ENCODE data around the gene TTC32.
"Not testable (repeated sequence)": the region's sequence is repeated elsewhere in the genome, so short reads cannot be mapped to it uniquely, and the experiment has no call there.

The TTC32 gene

DNA sequence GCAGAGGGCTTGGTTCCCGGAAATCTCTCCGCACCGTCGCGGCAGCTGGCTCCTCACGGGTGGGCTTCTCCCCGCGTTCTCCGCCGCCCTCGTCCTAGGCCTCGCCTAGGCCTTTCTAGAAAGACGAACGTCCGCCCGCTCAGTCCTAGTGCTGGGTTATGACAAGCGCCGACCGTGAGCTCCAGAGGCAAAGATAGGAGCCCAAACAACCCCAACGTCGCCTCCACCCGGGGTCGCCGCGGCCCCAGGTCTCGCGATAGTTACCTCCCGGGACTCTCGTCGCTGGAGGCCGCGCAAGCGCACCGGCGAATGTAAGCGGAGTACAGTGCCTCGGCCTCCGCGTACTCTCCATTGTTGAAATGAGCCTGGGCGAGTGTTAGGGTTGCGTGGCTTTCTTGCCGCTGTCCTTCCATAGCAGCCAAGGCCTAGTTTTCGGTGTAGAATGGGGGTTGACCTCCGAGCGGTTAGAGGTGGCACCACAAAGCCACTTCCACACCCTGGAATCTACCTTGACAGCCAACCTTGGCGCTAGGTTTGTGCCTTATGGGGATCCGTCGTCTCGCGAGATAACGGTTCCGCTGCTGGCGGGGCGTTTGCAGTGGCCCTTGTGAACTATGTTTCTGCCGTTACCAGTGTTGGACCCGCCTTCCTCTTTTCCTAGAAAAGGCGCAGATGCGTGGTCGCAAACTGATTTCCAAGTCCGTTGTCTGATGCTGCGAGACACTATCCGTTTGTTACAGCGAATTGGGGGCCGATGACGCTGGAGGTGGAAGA lies at the start of gene TTC32:
Gene TTC32 (minus strand): TSS at position 542 of the 774 bp plus-strand sequence. CDS start 129 bp downstream, at position 413.
- DNase-seq, result peak; percentile 89 to 92

DNA sequence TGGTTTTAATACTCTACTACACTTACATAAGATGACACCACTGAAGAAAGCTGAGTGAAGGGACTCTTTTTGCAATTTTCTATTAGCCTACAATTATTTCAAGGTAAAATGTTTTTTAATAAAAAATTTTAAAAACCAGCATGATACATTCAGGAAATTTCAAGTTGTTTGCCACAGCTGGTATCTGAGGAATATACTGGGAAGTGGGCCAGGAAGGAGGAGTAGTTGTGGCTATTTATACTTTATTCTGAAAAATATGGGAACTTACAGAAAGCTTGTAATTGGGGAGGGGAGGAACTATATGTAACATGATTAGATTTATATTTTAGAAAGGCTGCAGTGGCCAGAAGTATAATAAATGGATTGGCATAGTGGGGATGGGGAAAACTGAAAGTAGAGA lies 47.3 kb upstream of the TTC32 start:
- no peak for DNase-seq

DNA sequence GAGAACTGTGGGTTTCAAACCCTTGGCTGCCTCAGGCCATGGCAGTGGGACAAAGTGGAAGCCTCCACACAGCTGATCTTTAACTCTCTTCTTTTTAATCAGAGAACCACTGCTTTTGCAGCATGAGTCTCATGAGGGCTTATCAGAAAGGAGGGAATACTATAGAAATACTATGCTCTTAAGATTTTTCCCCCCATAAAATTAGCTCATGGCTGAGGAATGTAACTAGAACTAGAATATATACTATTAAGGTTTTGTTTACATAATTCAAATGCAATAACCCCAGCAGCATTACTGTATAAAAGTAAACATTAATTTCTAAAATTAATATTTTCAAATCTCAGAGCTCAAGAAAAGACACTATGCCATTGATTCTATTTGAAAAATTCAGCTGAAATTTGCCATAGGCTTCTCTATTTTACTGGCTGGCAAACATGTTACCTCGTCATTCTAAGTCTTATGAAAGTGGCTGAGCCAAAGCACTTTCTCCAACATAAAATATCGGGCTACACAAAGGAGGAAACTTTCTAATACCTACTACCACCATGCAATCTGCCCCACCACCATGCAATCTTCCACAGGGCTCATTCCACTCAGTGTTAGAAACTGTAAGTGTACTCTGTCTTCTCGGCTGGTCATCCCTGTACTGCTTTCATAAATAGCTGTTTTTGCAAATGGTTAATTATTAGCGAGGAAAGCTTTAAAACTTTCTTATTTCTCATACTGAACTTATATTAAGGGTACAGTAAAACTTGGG lies 45.6 kb upstream of the TTC32 start:
- no peak for DNase-seq

DNA sequence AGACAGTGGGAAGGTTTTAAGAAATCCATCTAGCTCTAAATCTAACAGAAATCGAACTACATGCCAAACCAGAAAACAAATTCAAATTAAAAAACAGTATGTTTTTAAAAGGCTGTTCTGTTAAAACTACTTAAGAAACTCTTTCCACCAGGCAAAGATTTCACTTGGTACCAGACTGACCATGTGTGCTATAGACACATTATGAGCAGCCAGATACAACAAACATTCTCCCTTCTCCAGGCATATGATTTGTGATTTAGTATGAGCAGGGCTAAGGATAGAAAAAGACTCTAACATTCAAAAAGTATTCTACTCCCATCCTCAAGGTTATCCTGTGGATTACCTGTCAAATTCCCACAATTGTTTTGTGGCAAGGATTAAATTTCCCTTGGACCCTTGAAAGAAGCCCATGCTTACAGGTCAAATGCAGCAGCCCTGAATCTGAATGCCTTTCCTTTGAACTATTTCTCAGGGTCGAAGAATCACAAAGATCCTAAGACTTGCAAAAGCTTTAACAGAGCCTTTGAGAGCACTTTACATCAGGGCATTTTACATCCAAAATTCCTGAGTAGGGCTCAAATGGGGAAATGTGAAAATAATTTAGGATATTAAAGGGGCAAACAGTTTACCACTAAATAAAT lies 42.5 kb upstream of the TTC32 start:
- DNase-seq, result no peak

DNA sequence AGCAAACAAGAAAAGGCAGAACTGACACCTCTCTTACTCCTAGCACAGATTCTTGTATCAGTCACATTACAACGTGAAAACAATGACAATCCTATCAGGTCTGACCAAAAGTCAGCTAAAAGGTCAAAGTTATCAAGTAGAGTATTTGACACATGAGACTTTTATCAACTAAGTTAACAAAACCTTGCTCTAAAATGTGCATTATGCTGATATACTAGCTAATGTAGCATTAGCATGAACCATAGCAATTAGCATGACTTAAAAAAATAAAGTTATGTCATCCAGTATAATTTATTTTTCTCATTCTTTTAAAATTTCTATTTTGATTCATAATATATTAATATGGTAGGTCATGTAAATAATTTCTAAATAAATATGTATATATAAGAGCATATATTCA lies 41.4 kb upstream of the TTC32 start:
- DNase-seq, result no peak

DNA sequence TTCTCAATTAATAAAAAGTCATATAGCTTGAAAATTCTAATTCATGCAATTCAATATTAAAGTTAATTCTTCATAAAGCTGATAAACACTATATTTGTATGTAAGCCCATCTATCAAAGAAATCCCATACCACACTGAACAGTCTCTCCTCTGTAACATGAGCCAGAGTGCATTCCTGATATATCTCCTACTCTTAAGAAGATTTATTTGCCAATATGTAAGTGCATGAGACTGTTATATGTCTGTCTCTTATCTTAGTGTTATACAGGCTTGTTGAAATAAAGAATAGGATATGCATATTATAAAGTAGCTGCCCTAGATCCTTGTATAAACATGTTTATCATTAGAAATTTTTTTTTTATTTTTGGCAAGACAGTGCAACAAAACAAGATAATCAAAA lies 40.4 kb upstream of the TTC32 start:
- no peak for DNase-seq

DNA sequence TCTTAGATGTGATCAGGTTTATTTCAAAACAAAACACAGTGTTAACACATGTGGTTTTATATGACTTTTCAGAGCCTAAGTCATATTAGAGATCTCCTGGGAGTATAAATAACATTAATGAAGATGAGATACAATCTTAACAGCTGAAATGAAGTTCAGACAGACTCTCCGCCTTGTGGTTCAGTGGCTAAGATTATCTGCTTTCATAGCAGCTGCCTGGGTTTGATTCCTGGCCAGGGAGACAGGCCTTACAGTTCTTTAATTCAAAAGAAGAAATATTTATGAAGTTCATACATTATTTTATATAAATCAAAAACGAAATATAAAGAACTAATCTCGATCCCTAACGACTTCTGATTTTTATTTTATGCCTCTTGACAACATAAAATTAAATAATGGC lies 35.2 kb upstream of the TTC32 start:
- DNase-seq, result no peak

DNA sequence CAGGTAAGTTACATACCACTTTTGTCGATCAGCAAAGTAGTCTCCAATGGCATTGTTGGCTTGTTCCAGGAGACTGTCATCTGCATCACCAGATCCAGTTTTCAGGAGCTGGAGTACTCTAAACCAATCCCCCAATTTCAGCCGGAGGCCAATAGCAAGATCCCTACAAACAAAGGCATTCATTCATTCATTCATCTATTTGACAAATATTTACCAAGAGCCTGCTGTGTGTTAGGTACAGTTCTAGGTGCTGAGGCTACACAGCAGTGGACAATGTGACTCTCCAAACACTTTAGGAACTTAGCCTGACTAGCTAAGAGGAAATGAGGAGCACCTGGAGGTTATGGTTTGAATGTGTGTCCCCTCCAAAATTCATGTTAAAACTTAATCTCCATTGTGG lies 34.4 kb upstream of the TTC32 start:
- no peak for DNase-seq

DNA sequence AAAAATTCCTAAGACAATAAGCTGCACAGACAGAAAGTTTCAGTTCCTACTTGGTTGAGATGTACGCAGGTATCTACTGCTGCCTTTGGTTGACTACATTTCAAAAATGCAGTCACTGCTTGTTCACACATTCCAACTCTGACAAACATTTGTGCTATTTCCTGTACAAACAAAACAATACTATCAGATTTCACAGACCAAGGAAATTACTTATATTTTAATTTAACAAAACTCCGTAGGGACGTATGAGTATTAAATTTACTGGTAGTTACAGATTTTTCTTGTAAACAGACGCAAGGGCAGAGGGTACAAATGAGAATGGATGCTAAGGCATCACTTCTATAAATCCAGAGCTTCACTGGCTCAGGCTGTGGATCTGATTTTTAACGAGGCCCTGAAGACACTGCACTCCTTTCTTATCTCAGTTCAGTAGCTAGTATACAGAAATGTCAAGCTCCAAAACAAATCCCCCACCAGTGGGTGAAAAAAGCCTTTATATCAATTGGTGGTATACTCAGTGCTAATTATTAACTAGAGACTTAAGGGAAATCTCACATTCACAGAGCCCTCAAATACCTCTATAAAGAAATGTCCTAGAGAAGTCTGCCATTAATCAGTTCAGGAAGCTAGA lies 31.7 kb upstream of the TTC32 start:
- DNase-seq, result no peak

DNA sequence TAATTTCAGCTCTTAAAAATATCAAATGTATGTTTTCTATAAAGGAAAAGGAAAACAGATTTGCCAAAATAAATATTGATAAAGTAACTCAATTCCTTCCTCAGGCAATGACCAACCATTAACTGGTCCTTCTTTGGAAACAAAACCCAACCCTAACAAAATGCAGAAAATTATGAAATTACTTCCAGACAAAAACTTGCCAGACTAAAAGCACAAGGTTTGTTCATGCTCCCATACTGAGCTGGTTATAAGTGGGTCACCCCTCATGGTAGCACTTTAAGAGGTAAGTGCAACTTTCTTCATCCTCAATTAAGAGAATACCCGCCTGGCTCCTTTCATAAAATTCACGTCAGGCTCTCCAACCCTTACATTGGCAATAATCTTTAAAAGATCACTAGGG lies 31.1 kb upstream of the TTC32 start:
- no peak for DNase-seq

DNA sequence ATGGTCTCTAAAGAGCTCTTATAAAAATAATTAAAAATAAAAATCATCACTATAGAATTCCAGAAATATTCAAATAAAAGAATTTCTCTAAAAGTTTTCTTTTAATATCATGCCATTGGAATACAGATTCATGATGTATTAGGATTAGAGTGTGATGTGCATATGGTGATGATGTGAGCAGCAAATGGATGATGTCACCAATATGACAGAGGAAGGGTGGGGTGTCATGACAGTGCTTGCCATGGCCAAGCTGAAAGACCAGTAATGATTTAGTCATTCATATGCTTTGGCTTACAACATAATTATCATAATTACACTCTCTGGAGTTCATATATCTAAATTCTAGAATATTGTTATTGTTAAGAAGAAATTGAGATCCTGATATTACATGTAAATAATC lies 27.4 kb upstream of the TTC32 start:
- no peak for DNase-seq

DNA sequence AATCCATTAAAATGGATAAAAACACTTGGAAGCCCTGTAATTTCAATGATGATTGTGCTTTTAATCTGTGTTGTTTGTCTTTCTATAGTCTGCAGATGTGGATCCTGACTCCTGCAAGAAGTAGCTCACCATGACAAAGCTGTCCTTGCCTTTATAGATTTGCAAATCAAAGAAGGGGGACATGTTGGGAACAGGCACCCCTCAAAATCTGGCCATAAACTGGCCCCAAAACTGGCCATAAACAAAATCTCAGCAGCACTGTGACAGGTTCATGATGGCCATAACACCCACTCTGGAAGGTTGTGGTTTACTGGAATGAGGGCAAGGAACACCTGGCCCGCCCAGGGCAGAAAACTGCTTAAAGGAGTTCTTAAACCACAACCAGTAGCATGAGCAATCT lies 26.0 kb upstream of the TTC32 start:
- DNase-seq, result not testable (repeated sequence)

DNA sequence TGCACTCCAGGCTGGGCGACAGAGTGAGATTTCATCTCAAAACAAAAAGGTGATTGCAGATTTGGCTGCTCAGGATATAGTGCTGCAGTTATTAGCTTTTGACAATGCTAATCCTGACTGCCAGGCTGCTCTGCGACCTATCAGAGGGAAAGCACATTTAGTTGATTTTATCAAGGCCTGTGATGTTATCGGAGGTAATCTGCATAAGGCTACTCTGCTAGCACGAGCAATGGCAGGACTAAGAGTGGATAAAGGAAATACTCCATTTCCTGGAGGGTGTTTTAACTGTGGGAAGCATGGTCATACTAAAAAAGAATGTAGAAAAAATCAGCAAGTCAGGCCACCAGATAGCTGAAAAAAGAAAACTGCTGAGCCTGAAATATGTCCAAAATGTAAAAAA lies 22.7 kb upstream of the TTC32 start:
- DNase-seq, result not testable (repeated sequence)

DNA sequence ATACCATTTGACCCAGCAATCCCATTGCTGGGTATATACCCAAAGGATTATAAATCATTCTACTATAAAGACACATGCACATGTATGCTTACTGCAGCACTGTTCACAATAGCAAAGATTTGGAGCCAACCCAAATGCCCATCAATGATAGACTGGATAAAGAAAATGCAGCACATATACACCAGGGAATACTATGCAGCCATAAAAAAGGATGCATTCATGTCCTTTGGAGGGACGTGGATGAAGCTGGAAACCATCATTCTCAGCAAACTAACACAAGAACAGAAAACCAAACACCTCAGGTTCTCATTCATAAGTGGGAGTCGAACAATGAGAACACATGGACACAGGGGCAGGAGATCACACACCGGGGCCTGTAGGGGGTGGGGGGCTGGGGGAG lies 20.4 kb upstream of the TTC32 start:
- DNase-seq, result not testable (repeated sequence)

DNA sequence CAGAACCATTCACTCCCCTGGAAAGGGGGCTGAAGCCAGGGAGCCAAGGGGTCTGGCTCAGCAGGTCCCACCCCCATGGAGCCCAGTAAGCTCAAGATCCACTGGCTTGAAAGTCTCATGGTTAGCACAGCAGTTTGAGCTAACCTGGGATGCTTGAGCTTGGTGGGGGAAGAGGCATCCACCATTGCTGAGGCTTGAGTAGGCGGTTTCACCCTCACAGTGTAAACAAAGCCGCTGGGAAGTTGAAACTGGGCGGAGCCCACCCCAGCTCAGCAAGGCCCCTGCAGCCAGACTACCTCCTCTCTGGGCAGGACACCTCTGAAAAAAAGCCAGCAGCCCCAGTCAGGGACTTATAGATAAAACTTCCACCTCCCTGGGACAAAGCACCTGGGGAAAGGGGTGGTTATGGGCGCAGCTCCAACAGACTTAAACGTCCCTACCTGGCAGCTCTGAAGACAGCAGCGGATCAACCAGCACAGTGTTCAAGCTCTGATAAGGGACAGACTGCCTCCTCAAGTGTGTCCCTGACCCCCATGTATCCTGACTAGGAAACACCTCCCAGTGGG lies 14.7 kb upstream of the TTC32 start:
- no peak for DNase-seq

DNA sequence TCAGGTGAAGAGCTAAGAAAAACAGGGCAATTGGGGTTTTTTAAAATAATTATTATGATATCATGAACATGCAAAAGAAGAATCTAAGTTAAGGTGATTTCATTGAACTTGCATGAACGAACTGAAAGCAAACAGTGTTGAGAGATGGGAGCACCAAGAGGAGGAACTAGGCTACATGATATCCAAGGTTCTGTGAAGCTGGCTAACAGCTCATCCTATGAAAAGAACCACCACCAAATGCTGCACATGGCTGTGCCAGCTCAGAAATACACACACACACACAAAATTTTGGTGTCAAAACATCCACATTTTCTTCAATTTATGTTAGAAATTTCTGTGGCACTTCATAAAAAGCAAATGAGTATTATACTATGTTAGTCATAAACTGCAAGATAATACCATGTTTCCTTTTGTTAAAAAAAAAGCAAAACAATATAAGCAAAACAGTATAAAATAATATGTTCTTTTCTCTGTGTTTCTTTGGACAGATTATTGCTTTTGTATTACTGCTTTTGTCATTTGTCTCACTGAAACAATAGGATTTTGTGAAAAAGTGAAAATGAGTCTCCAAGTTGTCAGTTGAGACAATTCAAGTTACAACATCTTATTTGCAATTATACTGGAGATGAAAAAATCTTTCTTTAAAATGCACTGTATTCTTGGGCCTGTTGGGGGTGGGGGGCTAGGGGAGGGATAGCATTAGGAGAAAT lies 12.6 kb upstream of the TTC32 start:
- no peak for DNase-seq

DNA sequence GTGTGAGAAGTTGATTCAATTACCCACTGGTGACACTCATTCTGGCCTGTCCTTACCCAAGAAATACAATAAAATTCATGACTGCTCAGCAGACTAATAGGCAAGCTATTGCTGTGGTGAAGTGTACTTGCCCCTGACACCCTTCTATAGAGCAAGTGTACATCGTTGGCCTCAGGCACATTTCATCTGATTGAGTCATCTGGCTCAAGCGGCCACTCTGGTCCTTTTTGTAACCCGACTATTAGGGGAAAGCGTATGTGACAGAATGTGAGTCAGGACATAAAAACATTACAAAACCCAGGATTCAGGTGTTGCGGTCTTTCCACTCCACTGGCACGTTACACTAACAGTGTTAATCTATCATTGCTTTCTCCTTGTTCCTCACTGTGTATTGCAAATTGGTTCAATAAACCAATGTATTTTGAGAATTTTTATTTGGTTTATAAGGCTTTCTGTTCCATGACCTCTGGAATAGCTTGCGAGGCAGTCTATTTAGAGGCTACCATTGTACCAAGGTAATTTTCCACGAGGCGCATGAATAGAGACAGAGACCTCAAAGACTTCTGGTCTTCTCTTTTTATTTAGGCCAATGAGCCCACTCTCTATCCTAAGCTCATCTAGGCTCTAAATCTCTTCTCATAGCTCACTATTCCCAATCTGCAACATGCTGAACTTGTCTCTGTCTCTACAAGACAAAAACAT lies 10.2 kb upstream of the TTC32 start:
- DNase-seq, result no peak

DNA sequence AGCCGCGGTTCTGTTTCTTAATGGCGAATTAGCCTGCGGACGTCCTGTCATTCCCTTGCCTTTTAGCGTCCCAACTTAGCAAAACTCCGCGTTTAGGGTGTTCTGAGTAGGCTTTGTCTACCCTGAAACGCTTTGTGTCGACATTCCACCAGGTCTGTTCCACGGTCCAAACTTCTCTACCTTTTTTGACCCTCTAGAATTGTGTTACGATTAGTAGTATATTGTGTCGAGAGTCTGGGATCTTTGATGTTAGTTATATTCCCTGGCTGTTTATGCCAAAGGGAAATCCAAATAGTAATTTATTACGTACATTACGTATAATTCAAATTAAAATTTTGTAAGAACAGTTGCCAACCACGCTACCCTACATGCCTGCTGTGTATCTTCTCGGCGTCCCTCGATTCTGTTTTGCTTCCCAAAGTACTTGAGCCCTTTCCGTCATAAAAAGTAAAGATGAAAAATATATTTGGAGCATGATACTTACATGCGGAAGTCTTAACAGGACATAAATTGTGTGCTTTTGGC lies 495 bp upstream of the TTC32 start:
- DNase-seq, result no peak

DNA sequence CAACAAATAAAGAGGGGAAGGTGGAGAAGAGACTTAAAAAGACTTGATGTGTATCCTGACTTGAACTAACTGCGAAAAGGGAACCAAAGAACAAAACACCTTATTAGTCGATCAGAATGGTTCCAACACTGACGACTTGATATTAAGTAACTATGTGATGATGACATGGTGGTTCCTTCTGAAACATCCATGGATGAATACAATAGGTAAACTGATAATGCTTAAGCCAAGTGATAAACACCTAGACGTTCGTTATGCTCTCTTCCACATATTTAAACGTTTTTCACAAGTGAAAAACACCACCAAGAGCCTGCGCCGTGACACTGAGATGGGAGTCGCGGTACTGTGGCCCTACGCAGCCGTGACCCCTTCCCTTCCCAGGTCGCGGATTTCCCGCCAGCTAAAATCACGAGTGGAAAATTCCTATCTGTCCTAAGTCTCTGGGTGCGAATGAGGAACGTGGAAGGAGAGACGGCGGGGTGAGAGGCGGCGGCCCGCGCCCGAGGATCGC lies 797 bp downstream of the TTC32 start:
- DNase-seq, result no peak

DNA sequence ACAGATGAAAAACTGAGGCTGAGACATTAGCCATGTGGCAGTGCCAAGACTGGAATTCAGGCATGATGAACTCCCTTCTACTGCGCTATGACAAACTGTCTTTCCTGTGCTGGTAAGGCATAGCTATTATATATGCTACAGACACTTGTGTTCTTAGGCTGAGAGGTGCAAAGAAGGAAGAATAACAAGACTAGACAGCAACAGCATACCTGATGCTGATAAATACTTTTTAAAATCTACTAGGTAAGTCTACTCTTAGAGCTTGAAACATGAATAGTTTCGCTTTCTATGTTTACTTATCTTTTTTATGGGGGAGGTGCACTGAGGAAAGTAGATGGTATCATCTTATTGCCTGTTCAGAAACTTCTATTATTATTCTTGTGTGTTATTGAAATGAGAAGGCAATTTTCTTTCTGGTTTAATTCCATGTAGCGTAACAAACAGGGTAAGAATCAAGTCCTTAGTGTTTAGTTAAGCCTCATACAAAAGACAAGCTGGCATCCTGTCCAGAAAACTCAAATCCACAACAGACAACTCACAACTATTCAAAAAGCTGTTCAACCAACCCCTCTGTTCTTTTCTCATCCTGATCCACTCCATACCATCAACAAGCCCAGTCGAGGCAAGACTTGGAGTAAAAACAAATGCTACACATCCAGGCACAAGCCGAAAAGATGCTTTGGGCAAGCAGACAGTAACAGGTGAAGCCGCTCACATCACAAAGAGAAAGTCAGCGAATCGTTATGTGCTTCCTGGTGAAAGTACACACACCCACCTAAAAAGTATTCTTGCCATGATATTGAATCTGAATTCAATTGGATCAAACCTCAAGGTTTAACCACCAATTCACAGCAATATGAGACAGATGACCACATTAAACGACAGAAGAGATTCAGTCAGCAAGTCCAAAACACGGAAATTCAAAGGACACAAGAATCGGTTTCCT lies 1.5 kb downstream of the TTC32 start:
- peak in 1 of 2 experiments; percentile 22 for DNase-seq
